ENCODE data around the gene ARCN1.

Gene ARCN1

GRCh38 chr11:118532852-118533768, 39.1 kb upstream of the ARCN1 start:
- POLR2A ChIA-PET = no interaction called here
- CTCF ChIA-PET = interaction anchor here (1.4 kb wide), 1 partner anchor 61 kb away, joined by 3 read pairs; no protein-coding TSS in a partner anchor
- no peak for TF ChIP-seq CTCF (IDR thresholded peaks at IDR 0.05; ENCODE audit: control extremely low read depth, extremely low read depth, low read depth, missing control alignments)
- no peak for DNase-seq (ENCODE audit: extremely low spot score)

- ChIA-PET POLR2A (no interaction called here), CTCF (interaction anchor here (0.9 kb wide), 1 partner anchor 157 kb away, joined by 3 read pairs; no protein-coding TSS in a partner anchor)
- no peak for TF ChIP-seq CTCF (IDR thresholded peaks at IDR 0.05; ENCODE audit: control extremely low read depth, extremely low read depth, low read depth, missing control alignments)
- no peak for DNase-seq (ENCODE audit: extremely low spot score)
Observed at GRCh38 chr11:118533769-118534729, 38.2 kb upstream of the ARCN1 start.

- no peak for TF ChIP-seq CTCF (IDR thresholded peaks at IDR 0.05; ENCODE audit: control extremely low read depth, extremely low read depth, low read depth, missing control alignments)
- CTCF ChIA-PET = interaction anchor here (1.0 to 1.1 kb wide), 2 partner anchors 9 to 47 kb away, joined by 3 read pairs; no protein-coding TSS in a partner anchor
- no peak for DNase-seq (ENCODE audit: extremely low spot score)
- POLR2A ChIA-PET = no interaction called here
Observed at GRCh38 chr11:118535261-118535660, 36.9 kb upstream of the ARCN1 start.

- ChIA-PET POLR2A (no interaction called here), CTCF (interaction anchor here (1.1 to 1.2 kb wide), 2 partner anchors 10 to 14 kb away, joined by 3 to 5 read pairs; no protein-coding TSS in a partner anchor)
- no peak for TF ChIP-seq CTCF (IDR thresholded peaks at IDR 0.05; ENCODE audit: control extremely low read depth, extremely low read depth, low read depth, missing control alignments)
- DNase-seq (ENCODE audit: extremely low spot score) = no peak
Observed at GRCh38 chr11:118536726-118537125, 35.5 kb upstream of the ARCN1 start.

GRCh38 chr11:118537409-118537980, 34.7 kb upstream of the ARCN1 start:
- POLR2A ChIA-PET = no interaction called here
- DNase-seq (ENCODE audit: extremely low spot score) = no peak
- TF ChIP-seq CTCF (IDR thresholded peaks at IDR 0.05; ENCODE audit: control extremely low read depth, extremely low read depth, low read depth, missing control alignments) = no peak
- CTCF ChIA-PET = interaction anchor here (1.2 kb wide), 1 partner anchor 14 kb away, joined by 5 read pairs; no protein-coding TSS in a partner anchor

All from GM10248 (cell line).